Measurements from ENCODE around the gene RBP3.
A peak's percentile ranks its signal among the peaks of the same experiment; 100 is the strongest.

The RBP3 gene

DNA sequence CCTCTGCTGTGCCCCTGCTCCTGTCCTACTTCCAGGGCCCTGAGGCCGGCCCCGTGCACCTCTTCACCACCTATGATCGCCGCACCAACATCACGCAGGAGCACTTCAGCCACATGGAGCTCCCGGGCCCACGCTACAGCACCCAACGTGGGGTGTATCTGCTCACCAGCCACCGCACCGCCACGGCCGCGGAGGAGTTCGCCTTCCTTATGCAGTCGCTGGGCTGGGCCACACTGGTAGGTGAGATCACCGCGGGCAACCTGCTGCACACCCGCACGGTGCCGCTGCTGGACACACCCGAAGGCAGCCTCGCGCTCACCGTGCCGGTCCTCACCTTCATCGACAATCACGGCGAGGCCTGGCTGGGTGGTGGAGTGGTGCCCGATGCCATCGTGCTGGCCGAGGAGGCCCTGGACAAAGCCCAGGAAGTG lies 1.8 kb downstream of the RBP3 start:
- Histone ChIP-seq H3K23ac (ENCODE audit: low read depth, low read length, poor library complexity) (peak overlapping the region; percentile 75), H3K9ac (ENCODE audit: low read depth, low read length, poor library complexity) (peak overlapping the region; percentile 13), H2AFZ (ENCODE audit: low read length) (no peak overlapping the region), H4K91ac (ENCODE audit: low read depth, low read length, poor library complexity) (no peak overlapping the region), H3K27ac (replicated peaks; ENCODE audit: low read length) (no peak overlapping the region), H3K4me1 (ENCODE audit: control insufficient read depth in 2 of 2, insufficient read depth in 1 of 2, low read depth in 1 of 2, low read length in 2 of 2) (no peaks in the 10 kb centered on the region), H3K14ac (ENCODE audit: low read length) (peak overlapping the region; percentile 97), H3K36me3 (replicated peaks in 1 of 2; ENCODE audit: control insufficient read depth in 2 of 2, insufficient read depth in 2 of 2, low read length in 2 of 2) (no peaks in the 10 kb centered on the region), H2AK5ac (ENCODE audit: low read depth, low read length) (no peak overlapping the region), H3K27me3 (ENCODE audit: control insufficient read depth in 3 of 3, insufficient read depth in 3 of 3, low read depth in 1 of 3, low read length in 3 of 3) (peaks cover 0 to 6% (median 0%) of the 10 kb centered on the region in 3 experiments), H3K18ac (ENCODE audit: low read length) (peak overlapping the region; percentile 60), H2BK5ac (ENCODE audit: low read length) (peak overlapping the region; percentile 35), H3K4ac (ENCODE audit: low read length) (no peak overlapping the region), H4K8ac (ENCODE audit: low read depth, low read length) (no peak overlapping the region), H2BK15ac (ENCODE audit: low read length) (no peak overlapping the region), H3K4me2 (ENCODE audit: insufficient read depth, low read length, poor library complexity, severe bottlenecking) (no peak overlapping the region), H2BK12ac (ENCODE audit: low read length) (no peak overlapping the region), H3K79me1 (ENCODE audit: low read depth, low read length) (no peaks in the 10 kb centered on the region), H2BK120ac (ENCODE audit: low read depth, low read length) (peak overlapping the region; percentile 27), H3K9me3 (replicated peaks in 1 of 2; ENCODE audit: control insufficient read depth in 2 of 2, insufficient read depth in 1 of 2, low read depth in 1 of 2, low read length in 2 of 2) (peaks cover 0 to 1% of the 10 kb centered on the region in 2 donors), H3K4me3 (ENCODE audit: low read length in 2 of 2) (no peak overlapping the region)
- no CpG with 5 or more reads among the region's 31 CpGs for WGBS, 2 donors (ENCODE audit: extremely low coverage in 2 of 2, insufficient read length in 2 of 2, insufficient replicate concordance in 1 of 2)
- DNase-seq (ENCODE audit: low spot score), result no peak

DNA sequence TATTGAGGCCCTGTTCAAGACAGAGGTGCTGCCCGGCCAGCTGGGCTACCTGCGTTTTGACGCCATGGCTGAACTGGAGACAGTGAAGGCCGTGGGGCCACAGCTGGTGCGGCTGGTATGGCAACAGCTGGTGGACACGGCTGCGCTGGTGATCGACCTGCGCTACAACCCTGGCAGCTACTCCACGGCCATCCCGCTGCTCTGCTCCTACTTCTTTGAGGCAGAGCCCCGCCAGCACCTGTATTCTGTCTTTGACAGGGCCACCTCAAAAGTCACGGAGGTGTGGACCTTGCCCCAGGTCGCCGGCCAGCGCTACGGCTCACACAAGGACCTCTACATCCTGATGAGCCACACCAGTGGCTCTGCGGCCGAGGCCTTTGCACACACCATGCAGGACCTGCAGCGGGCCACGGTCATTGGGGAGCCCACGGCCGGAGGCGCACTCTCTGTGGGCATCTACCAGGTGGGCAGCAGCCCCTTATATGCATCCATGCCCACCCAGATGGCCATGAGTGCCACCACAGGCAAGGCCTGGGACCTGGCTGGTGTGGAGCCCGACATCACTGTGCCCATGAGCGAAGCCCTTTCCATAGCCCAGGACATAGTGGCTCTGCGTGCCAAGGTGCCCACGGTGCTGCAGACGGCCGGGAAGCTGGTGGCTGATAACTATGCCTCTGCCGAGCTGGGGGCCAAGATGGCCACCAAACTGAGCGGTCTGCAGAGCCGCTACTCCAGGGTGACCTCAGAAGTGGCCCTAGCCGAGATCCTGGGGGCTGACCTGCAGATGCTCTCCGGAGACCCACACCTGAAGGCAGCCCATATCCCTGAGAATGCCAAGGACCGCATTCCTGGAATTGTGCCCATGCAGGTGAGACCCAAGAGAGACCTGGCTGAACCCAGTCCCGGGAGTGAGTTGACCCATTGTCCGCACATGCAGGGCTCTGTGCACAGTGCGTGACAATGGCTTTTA lies 2.8 kb downstream of the RBP3 start:
- Histone ChIP-seq H3K27ac (replicated peaks; ENCODE audit: low read length) (no peak overlapping the region), H3K14ac (ENCODE audit: low read length) (peak overlapping the region; percentile 84), H3K79me1 (ENCODE audit: low read depth, low read length) (no peaks in the 10 kb centered on the region), H2BK120ac (ENCODE audit: low read depth, low read length) (no peak overlapping the region), H3K9me3 (replicated peaks in 1 of 2; ENCODE audit: control insufficient read depth in 2 of 2, insufficient read depth in 1 of 2, low read depth in 1 of 2, low read length in 2 of 2) (peaks cover 0 to 1% of the 10 kb centered on the region in 2 donors), H3K9ac (ENCODE audit: low read depth, low read length, poor library complexity) (no peak overlapping the region), H2BK5ac (ENCODE audit: low read length) (peak overlapping the region; percentile 35), H3K4me3 (ENCODE audit: low read length in 2 of 2) (no peak overlapping the region), H3K4me2 (ENCODE audit: insufficient read depth, low read length, poor library complexity, severe bottlenecking) (no peak overlapping the region), H2BK15ac (ENCODE audit: low read length) (no peak overlapping the region), H4K91ac (ENCODE audit: low read depth, low read length, poor library complexity) (no peak overlapping the region), H3K23ac (ENCODE audit: low read depth, low read length, poor library complexity) (peak overlapping the region; percentile 31), H3K18ac (ENCODE audit: low read length) (peak overlapping the region; percentile 52), H3K4ac (ENCODE audit: low read length) (no peak overlapping the region), H3K27me3 (ENCODE audit: control insufficient read depth in 3 of 3, insufficient read depth in 3 of 3, low read depth in 1 of 3, low read length in 3 of 3) (peaks cover 0 to 6% (median 0%) of the 10 kb centered on the region in 3 experiments), H2AFZ (ENCODE audit: low read length) (no peak overlapping the region), H3K36me3 (replicated peaks in 1 of 2; ENCODE audit: control insufficient read depth in 2 of 2, insufficient read depth in 2 of 2, low read length in 2 of 2) (no peaks in the 10 kb centered on the region), H3K4me1 (ENCODE audit: control insufficient read depth in 2 of 2, insufficient read depth in 1 of 2, low read depth in 1 of 2, low read length in 2 of 2) (no peaks in the 10 kb centered on the region), H2AK5ac (ENCODE audit: low read depth, low read length) (no peak overlapping the region), H2BK12ac (ENCODE audit: low read length) (no peak overlapping the region), H4K8ac (ENCODE audit: low read depth, low read length) (no peak overlapping the region)
- no peak for DNase-seq (ENCODE audit: low spot score)
- no CpG with 5 or more reads among the region's 39 CpGs for WGBS, 2 donors (ENCODE audit: extremely low coverage in 2 of 2, insufficient read length in 2 of 2, insufficient replicate concordance in 1 of 2)

DNA sequence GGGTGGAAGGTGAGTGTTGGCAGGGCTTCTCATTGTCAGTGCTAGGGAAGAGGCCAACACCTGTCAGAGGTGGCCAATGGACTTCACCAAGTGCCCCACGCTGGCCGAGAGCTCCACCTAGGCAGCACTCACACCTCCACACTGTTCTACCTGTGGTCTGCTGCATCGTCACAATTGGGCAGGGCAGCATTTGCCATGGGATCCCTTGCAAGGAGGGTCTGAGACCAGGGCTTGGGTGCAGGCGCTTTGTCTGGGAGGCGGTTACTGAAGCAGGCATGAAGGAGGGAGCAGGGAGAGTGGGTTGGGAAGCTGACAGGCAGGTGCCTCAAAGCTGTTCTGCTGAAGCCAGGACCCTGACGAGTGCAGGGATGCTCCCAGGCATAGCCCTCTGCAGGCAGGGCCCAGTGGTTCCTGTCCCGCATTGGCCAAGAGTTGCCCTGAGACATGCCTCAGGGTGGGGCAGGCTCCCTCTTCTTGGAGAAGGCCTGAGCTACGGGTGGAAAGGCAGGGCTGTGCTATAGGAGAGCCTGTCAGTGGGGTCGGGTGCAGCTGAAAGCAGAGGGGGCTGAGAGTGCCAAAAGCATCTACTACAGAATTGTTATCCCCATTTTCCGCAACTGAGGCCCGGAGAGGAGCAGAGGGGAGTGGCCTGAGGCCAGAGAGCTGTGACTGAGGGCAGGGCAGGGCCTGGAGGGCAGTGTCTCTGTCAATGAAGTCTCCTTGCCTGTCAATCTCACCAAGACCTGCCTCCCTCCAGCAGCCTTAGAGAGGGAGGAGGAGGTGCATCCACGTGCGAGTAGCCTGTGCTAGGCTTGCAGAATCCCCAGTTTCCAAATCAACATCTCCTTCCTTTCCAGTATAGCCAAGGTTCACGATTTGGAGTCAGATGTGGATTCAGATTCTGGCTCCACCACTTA lies 4.0 kb downstream of the RBP3 start:
- H2BK12ac ChIP-seq (ENCODE audit: low read length), result no peak overlapping the region

More for the DNA sequence above, 4.0 kb downstream of the RBP3 start:
- H4K91ac ChIP-seq (ENCODE audit: low read depth, low read length, poor library complexity), result no peak overlapping the region
- no peak overlapping the region for H2AFZ ChIP-seq (ENCODE audit: low read length)
- no peak overlapping the region for H3K9ac ChIP-seq (ENCODE audit: low read depth, low read length, poor library complexity)
- H3K79me1 ChIP-seq (ENCODE audit: low read depth, low read length), result no peaks in the 10 kb centered on the region
- no peak overlapping the region for H2BK15ac ChIP-seq (ENCODE audit: low read length)
- no peak overlapping the region for H3K4me2 ChIP-seq (ENCODE audit: insufficient read depth, low read length, poor library complexity, severe bottlenecking)
- H2BK120ac ChIP-seq (ENCODE audit: low read depth, low read length), result no peak overlapping the region
- H3K9me3 ChIP-seq (replicated peaks in 1 of 2; ENCODE audit: control insufficient read depth in 2 of 2, insufficient read depth in 1 of 2, low read depth in 1 of 2, low read length in 2 of 2), result peaks cover 0 to 1% of the 10 kb centered on the region in 2 donors
- no peak overlapping the region for H4K8ac ChIP-seq (ENCODE audit: low read depth, low read length)
- no peaks in the 10 kb centered on the region for H3K36me3 ChIP-seq (replicated peaks in 1 of 2; ENCODE audit: control insufficient read depth in 2 of 2, insufficient read depth in 2 of 2, low read length in 2 of 2)
- DNase-seq (ENCODE audit: low spot score), result no peak
- H3K14ac ChIP-seq (ENCODE audit: low read length), result no peak overlapping the region
- H3K27ac ChIP-seq (replicated peaks; ENCODE audit: low read length), result no peak overlapping the region
- no peak overlapping the region for H3K23ac ChIP-seq (ENCODE audit: low read depth, low read length, poor library complexity)
- no CpG with 5 or more reads among the region's 14 CpGs for WGBS, 2 donors (ENCODE audit: extremely low coverage in 2 of 2, insufficient read length in 2 of 2, insufficient replicate concordance in 1 of 2)
- no peak overlapping the region for H2AK5ac ChIP-seq (ENCODE audit: low read depth, low read length)
- no peaks in the 10 kb centered on the region for H3K4me1 ChIP-seq (ENCODE audit: control insufficient read depth in 2 of 2, insufficient read depth in 1 of 2, low read depth in 1 of 2, low read length in 2 of 2)
- H3K4ac ChIP-seq (ENCODE audit: low read length), result no peak overlapping the region
- H3K4me3 ChIP-seq (ENCODE audit: low read length in 2 of 2), result no peak overlapping the region
- H3K18ac ChIP-seq (ENCODE audit: low read length), result peak overlapping the region; percentile 54
- no peak overlapping the region for H2BK5ac ChIP-seq (ENCODE audit: low read length)
- peaks cover 0 to 6% (median 0%) of the 10 kb centered on the region in 3 experiments for H3K27me3 ChIP-seq (ENCODE audit: control insufficient read depth in 3 of 3, insufficient read depth in 3 of 3, low read depth in 1 of 3, low read length in 3 of 3)
